Measurements from ENCODE around the gene PIK3R4.

Gene PIK3R4

DNA sequence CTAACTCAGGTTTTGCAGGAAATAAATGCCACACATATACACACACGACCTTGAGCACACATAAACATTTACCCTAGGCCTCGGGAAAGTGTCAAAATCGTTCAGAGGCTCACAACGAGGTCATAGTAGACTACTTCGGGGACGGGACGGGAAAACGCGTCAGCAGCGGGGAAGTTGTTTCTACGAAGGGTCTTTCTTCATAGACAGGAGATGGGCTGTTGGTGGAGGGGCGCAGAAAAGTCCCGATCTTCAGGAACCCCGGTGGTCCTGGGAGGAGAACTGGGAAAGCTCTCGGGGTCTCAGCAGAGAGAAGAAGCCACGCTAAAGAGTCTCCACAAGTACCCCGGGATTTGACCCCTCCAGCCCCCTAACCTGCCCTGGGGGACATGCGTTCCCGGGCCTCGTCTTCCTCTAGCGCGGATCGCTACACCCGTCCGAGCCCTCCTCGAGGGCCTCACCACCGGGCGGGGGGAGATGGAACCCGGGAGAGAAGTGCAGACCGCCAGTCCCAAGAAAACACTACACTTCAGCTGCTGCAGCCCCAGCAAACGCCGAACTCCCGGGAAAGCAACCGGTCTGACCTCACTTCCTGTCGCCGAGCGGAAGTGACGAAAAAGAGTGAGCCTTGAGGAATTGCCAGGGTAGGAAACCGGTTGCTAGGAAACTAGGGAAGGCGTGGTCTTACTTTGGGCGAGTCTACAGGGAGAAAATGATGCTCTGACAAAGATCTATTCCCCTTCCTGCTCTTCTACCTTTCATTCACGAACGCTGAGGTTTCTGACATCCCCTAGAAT, at the start of gene PIK3R4:
Gene PIK3R4, minus strand, starts transcription at position 584 of the 794 bp plus-strand sequence. CDS start 1,611 bp downstream, outside the sequence.
- peak; percentile 71 for DNase-seq (ENCODE audit: low read depth)

- no peak for DNase-seq (ENCODE audit: low read depth)
Measured at GRCh38 chr3:130795396-130795795, 48.8 kb upstream of the PIK3R4 start.

DNA sequence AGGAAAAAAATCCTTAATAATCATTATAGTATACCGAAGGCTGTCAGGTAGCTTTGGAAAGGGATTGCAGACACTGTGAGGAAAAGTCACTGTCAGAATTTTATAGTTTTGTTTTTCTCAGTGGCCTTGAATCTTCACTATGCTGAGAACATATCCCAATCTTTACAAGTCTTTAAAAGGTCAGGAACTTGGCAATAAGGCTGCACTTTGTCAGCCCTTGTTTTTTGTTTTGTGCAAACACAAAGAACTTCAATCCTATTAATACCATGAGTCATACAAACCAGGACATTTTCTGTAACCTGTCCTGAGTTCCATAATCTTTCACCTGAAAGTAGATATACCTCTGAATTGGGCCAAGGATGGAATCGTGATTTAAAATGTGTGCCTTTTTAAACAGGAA, 45.6 kb upstream of the PIK3R4 start:
- DNase-seq (ENCODE audit: low read depth): no peak

- DNase-seq (ENCODE audit: low read depth): no peak
Measured at GRCh38 chr3:130789782-130790322, 43.2 kb upstream of the PIK3R4 start.

- DNase-seq (ENCODE audit: low read depth): no peak
Measured at GRCh38 chr3:130787422-130788068, 40.9 kb upstream of the PIK3R4 start.

DNA sequence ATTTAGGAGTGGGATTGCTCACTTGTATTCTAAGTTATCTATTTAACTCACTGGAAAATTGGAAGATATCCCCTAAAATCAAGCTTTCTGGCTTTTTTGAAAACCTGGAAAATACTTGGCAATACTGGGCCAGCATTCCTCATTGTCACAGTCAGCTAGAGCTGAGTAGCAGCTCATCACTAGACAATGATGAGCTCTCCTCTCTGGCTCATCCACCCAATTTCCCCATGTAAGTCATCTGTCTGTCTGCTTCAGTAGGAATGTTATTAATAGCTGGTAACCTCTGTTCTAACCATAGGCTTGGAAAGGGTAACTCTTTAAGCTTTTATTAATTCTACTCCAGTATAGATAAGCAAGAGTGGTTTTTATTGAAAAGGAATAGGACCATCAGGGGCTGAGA, 39.7 kb upstream of the PIK3R4 start:
- no peak for DNase-seq (ENCODE audit: low read depth)

DNA sequence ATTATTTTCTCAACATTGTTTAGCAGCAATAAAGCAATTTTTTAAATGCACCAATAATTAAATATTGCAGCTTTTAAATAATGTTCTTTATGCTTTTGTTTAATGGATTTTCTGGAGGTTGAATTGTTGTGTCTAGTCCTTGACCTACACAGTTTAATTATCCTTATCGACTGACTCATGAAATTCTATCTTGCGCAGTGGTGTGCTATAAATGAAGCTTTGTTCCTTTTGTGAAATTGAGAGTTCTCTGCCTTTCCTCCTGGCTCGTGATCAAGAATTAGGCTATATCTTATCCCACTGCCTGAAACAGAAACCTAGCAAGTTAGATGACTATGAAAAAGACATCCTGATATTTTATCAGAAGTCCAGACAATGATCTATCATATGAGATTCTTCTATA, 37.0 kb upstream of the PIK3R4 start:
- no peak for DNase-seq (ENCODE audit: low read depth)

DNA sequence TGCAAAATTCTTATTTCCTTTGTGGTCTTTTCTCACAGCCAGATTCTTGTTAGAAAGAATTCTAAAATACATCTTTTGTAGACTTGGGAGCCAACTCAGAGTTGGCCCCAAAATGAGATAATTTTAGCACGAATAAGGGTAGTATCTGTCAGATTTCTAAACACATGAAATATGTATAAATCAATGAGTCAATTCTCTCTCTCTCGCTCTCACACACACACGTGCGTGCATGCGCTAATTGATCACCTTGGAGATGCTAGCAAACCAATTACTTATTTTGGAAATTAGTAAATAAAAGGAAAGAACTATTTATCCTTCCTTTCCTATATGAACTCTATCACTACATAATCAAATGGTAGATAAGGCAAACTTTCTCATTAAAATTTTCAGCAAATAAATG, 32.9 kb upstream of the PIK3R4 start:
- DNase-seq (ENCODE audit: low read depth): no peak

GRCh38 chr3:130779031-130779430, 32.4 kb upstream of the PIK3R4 start:
- DNase-seq (ENCODE audit: low read depth): no peak

- no peak for DNase-seq (ENCODE audit: low read depth)
Measured at GRCh38 chr3:130773366-130773765, 26.7 kb upstream of the PIK3R4 start.

- no peak for DNase-seq (ENCODE audit: low read depth)
Measured at GRCh38 chr3:130772129-130772528, 25.5 kb upstream of the PIK3R4 start.

- no peak for DNase-seq (ENCODE audit: low read depth)
Measured at GRCh38 chr3:130770644-130771043, 24.0 kb upstream of the PIK3R4 start.

- no peak for DNase-seq (ENCODE audit: low read depth)
Measured at GRCh38 chr3:130761730-130762311, 15.2 kb upstream of the PIK3R4 start.

- no peak for DNase-seq (ENCODE audit: low read depth)
Measured at GRCh38 chr3:130760922-130761321, 14.3 kb upstream of the PIK3R4 start.

DNA sequence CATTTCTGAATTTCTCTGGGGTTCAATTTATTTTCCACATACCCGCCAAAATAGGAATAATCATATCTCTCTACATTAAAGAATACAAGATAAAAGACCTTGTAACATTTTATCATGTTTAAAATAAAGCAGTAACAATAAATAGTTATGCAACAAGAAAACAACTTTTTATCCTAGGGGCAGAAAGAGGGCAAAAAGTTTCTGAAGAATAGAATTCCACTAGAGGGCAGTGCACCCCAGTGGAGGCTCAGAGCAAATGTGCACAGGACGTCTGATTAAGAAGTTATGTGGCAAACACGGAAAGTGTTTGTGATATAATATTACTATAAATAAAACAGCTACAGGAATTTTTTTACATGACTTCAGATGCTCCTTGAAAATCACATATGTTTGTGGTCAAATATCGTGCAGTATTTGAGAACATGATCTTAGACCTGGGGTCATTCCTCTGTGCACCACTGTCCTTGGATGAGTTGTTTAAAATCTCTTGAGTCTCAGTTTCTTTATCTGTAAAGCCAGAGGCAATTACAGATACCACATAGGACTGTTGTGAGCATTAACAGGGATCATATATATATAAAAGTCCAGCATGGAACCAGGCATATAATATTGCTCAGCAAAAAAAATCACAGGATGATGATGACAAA, 13.2 kb upstream of the PIK3R4 start:
- no peak for DNase-seq (ENCODE audit: low read depth)

DNA sequence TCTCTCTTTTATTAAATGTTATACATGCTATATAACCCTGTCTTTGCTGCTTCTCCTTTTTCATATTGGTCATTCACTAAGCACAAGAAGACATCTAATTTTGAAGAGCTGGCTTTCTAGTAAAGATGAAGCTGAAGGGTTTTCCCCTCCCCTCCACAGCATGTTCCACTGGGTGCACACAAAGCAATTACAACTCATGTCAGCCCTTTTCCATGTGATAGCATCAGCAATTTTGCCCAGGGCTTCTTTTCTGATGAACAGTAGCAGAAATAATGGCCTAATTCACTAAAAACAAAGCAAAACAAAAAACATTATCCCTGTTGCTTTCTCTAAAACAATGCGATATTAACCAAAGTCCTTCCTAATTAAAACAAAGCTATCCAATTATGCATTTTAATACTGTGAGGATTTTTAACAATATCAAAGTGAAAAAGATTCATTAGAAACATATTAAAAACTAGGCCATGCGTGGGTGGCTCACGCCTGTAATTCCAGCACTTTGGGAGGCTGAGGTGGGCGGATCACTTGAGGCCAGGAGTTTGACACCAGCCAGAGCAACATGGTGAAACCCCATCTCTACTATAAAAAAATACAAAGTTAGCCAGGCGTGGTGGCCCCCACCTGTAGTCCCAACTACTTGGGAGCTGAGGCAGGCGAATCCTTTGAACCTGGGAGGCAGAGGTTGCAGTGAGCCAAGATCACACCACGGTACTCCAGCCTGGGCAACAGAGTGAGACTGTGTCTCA, 12.2 kb upstream of the PIK3R4 start:
- DNase-seq (ENCODE audit: low read depth): no peak

DNA sequence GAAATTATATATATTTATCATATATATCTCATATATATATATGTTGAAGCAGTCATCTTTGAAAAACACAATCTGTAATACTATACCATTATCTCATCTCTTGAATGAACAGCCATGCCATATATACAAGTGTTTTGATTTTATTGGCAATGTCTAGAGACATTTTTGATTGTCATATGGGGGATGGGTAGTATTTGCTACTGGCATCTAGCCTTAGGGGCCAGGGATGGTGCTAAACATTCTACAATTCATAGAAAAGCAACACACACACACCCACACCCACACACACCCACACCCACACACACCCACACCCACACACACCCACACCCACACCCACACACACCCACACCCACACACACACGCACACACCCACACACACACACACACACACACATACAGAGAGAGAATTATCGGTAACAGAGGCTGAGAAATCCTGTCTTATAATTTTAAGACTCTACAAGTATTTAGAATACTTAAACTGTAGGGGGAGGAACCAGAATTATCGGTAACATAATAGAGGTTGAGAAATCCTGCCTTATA, 11.1 kb upstream of the PIK3R4 start:
- DNase-seq (ENCODE audit: low read depth): no peak

DNA sequence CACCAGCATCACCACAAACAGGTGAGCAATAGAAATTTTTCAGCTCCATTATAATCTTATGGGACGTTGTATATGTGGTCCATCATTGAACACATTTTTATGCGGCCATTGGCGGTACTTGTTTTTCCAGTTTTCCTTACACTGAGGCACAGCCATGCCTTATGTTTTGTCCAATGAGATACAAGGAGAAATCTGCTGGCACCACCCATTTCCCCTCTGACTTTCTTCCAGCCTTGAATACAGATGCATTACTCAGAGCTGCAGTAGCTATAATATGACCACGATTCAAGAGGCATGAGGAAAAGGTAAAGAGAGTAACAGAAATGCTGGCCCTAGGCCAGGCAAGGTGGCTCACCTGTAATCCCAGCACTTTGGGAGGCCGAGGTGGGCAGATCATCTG, 9.0 kb upstream of the PIK3R4 start:
- no peak for DNase-seq (ENCODE audit: low read depth)

GRCh38 chr3:130748981-130749380, 2.4 kb upstream of the PIK3R4 start:
- no peak for DNase-seq (ENCODE audit: low read depth)

DNA sequence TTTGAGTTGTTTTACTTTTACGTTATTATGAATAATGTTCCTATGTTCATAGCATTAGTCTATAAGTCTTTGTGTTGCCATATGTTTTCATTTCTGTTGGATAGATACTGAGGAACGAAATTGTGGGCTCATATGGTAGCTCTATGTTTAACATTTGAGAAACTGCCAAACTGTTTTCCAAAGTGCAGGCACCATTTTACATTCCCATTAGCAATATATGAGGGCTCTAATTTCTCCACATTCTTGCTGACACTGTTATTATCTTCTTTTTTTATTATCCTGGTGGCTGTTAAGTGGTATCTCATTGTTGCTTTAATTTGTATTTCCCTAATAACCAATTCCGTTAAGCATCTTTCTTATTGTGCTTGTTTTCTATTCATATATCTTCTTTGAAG, 1.8 kb upstream of the PIK3R4 start:
- DNase-seq (ENCODE audit: low read depth): no peak

DNA sequence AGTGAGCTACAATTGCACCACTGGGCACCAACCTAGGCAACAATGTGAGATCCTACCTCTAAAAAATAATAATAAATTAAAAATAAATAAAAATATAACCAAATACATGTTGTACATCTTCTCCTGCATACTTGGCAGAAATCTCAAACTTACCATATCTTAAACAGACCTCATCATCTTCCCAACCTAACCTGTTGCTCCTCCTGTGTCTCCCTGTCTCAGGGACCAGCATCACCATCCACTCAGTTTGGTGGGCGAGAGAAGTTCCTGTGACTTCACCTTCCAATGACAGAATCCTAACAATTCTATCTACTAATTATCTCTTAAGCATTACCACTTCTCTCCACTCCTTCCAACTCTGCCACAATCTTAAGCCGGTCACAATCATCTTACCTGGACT, 3.3 kb downstream of the PIK3R4 start:
- no peak for DNase-seq (ENCODE audit: low read depth)
